Stimulated activated CD4-positive, alpha-beta T cell treated with anti-CD3 and anti-CD28 coated beads, Interleukin-12 subunit alpha, Interleukin-12 subunit beta, amount 100 ng/mL, for 4 hours (primary cell): ENCODE results near the gene C14orf93.

Experiments used
- DNase-seq: peaks from one replicate; pipeline ENCODE4 v3.0.0-alpha.2; 2020

The C14orf93 gene

GRCh38 chr14:23009939-23010726, at the start of gene C14orf93:
C14orf93 (minus strand) TSS chr14:23010143; CDS start chr14:22999023, 11,120 bp downstream.
- DNase-seq, result peak; percentile 82

GRCh38 chr14:23058654-23059504, 48.9 kb upstream of the C14orf93 start:
- DNase-seq, result no peak

GRCh38 chr14:23057757-23058653, 48.1 kb upstream of the C14orf93 start:
- peak; percentile 87 for DNase-seq

GRCh38 chr14:23056956-23057756, 47.2 kb upstream of the C14orf93 start, which contains the start of gene CDH24:
CDH24 (minus strand) TSS chr14:23057520; CDS start chr14:23055733, 1,787 bp downstream.
- peak; percentile 64 for DNase-seq

- peak; percentile 63 for DNase-seq
Measured at GRCh38 chr14:23056145-23056955, 46.4 kb upstream of the C14orf93 start.

GRCh38 chr14:23055621-23056144, 45.7 kb upstream of the C14orf93 start:
- DNase-seq, result no peak

- no peak for DNase-seq
Measured at GRCh38 chr14:23055147-23055550, 45.2 kb upstream of the C14orf93 start.

- peak; percentile 21 for DNase-seq
Measured at GRCh38 chr14:23054000-23054811, 44.3 kb upstream of the C14orf93 start.

GRCh38 chr14:23053426-23053825, 43.5 kb upstream of the C14orf93 start:
- no peak for DNase-seq

- DNase-seq, result no peak
Measured at GRCh38 chr14:23052671-23053070, 42.7 kb upstream of the C14orf93 start.

- no peak for DNase-seq
Measured at GRCh38 chr14:23052182-23052623, 42.3 kb upstream of the C14orf93 start.

GRCh38 chr14:23051141-23052057, 41.5 kb upstream of the C14orf93 start:
- DNase-seq, result no peak

- DNase-seq, result no peak
Measured at GRCh38 chr14:23049011-23049410, 39.1 kb upstream of the C14orf93 start.

- no peak for DNase-seq
Measured at GRCh38 chr14:23047751-23048693, 38.1 kb upstream of the C14orf93 start.

- no peak for DNase-seq
Measured at GRCh38 chr14:23047034-23047634, 37.2 kb upstream of the C14orf93 start.

- DNase-seq, result no peak
Measured at GRCh38 chr14:23045419-23046357, 35.7 kb upstream of the C14orf93 start.
